Suppressor macrophage treated with lipopolysaccharide for 4 hours (primary cell): ENCODE data around the gene CTNNBL1.
"Not testable (repeated sequence)": the region's sequence is repeated elsewhere in the genome, so short reads cannot be mapped to it uniquely, and the experiment has no call there.

ENCODE experiments used
- DNase-seq: peaks from one replicate; pipeline ENCODE4 v3.0.0-alpha.2; 2020

CTNNBL1 gene

DNA sequence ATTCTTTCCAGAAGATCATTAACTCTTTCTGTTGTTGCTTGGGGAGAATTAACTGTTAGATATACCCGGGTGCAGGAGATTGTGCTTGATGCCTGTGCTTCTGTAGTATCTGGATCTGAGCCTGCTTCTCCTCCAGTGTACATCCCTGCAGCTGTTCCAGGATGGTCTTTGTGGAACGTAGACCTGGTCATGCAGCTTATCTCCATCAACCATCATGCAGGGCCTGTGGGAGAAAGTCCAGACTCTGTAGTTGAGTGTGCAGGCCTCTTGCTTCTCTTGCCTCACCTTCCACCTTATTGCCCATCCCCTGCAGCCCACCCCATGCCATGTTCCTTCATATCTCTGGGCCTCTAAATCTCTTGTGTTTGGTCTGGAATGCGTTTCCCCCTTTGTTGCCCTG is 133.8 kb downstream of the CTNNBL1 start:
- no peak for DNase-seq

DNA sequence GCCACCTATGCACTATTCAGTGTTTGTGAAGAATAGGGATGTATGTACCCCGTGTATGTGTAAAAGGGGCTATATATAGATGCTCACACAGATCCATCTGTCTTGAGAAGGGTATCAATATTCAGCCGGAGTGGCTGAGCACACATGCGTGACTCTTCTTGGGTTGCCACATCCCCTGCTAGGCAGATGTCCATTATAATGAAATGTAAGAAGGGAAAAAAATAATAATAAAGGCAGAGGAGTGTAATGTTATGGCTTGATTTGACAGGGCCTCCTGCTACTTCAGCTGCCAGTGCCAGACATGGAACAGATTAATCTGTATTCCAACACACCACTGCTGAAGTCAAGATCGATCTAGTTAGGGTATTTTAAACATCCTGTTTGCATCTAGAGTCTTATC is 134.9 kb downstream of the CTNNBL1 start:
- DNase-seq, result no peak

DNA sequence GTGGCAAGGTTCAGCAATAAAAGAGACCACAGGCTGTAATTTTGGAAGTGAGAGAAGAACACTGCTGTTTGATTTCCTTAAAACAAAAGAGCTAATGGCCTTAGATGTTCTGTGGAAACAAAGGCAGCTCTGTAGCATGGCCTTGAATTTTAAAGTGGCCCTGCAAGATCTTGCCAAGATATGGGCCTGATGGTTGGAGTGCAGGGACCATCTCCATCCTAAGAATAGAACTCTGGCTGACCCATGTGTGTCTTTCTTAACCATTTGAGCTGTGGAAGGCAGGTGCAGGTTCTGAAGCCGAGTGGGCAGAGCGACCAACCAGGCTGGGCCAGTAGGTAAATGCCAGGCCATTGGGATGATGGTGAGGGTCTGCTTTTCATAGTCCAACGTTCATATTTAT is 135.3 kb downstream of the CTNNBL1 start:
- DNase-seq, result no peak

DNA sequence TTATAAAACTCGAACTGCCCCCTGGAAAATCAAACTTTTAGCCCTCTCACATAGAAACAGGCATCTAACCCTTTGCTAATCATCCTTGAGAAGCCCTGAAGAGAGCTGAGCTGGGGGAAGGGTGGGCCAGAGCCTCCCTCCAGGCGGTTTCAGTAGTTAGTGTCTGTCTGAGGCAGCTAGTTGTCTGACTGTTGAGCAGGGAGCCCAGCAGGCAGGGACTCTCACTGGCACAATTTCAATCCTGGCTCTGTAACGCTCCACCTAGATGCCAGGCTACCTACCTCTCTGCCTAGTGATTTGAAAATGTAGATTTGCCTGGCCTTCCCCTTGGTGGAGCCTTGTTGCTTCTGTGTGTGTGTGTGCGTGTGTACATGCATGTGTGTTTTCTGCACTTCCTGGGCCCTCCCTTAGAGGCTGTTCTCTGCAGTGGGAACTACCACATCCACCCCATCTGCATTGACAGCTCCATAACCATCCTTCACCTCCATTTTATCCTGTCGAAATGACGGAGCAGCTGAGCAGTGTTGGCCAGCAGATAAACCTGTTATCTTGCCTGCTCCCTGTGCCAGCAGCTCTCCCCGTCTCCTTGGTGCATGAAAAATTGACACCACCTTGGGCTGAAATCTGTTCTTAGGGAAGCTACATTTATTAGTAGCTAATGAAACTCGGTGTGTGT is 139.5 kb downstream of the CTNNBL1 start:
- no peak for DNase-seq

DNA sequence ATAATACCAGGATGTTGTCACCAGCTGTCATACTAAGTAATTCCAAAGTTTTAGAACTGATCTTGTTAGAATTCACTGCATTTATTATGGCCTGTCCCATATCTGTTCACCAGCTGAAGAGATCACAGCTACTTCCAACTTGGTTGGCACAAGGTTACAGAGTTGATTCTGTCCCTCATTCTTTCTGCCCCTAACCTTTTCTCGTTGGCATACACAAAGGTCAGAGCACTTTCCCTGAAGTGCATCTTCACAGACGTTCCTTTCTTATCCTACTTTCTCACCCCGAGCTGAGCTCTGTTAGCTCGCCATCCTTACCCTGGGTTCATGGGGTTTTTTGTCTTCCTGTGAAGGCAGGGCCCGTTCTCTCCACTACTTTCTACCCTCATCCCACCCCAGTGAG is 143.1 kb downstream of the CTNNBL1 start:
- no peak for DNase-seq

DNA sequence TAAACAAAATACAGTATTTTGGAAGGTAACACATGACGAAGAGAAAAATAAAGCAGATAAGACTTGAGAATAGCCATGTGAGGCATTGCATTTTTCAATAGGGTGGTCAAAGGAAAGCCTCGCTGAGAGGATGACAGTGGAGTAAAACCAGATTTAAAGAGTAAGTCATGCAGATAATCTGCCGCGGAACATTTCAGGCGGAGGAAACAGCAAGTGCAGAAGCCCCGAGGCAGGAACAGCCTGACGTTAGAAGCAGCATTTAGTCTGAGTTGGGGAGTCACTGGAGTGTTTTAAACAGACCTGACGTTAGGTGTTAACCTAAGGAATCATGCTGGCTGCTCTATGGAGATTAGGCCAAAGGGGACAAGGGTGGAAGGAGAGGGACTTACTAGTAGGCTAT is 144.1 kb downstream of the CTNNBL1 start:
- no peak for DNase-seq

DNA sequence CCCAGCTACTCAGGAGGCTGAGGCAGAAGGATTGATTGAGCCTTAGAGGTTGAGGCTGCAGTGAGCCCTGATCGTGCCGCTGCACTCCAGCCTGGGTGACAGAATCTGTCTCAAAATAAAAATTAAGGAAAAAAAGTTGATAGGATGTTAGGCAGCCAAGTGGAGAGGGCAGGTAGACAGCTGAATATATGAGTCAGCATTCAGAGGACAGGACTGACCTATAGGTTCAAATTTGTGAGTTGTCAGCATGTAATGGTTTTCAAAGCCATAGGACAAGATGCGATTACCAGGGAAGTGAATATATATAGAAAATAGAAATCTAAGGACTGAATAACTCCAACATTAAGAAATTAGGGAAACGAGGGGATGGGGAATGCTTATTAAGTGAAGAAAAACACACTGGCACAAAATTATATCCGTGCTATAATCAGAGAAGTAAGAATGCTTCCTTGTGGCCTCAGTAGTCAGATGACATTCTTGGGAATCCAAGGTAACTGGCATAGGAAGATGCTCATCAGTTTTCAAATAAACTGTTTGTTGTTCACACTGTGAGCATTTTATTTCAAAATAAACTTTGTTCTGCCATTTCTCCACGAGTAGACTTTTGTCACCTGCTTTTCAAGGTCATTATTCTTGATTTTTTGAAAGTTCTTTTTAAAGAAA is 145.1 kb downstream of the CTNNBL1 start:
- DNase-seq, result no peak

DNA sequence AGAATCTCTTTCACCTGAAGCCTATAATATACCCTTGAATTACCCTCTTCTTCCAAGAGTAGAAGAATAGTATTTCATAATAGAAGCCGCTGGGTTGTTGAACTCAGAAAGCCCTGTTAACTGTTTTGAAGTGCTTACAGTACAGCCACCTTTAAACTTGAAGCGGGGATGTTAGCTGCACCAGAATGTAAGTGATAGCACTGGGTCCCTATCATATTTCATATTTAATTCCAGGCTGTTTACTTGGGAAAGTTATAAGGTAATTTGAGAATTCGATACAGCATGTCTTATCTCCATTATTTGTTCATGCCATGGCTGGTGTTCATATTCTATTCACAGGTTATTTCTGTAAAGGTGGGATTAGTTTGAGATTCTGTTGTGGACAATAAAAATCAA is 145.6 kb downstream of the CTNNBL1 start:
- no peak for DNase-seq

DNA sequence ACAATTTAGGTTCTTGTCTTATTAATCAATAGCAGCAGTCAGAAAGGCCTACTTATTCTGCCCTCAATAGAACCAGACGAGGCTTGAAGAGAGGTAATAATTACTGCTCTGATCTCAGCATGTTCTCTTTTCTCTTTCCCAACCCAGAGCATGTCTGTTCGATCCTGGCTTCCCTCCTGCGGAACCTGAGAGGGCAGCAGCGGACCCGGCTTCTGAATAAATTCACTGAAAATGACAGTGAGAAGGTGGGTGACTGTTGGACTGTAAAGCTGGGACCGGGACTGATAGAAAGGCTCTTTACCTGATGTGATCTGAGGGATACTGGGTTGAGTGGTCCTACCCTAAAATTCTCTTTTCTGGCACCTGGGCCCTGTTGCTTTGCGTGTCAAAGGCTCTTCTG is 146.1 kb downstream of the CTNNBL1 start:
- no peak for DNase-seq

DNA sequence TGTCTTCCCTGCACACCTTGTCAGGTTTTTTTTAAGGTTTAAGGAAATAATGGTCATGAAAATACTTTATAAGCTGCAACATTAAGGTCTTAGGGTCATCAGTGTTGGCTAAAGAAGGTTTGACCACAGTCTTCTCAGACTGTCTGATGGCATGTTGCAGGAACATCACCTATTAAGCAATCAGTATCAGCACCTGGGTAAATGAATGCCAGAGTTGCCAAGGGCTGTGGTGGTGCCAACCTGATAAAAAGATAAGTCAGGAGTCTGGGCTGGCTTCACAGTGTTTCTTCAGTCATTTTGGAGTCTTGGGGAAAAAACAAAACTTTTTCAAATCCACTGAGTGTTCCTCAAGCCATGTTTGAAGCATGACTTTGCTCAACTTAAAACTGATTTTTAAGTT is 147.6 kb downstream of the CTNNBL1 start:
- DNase-seq, result no peak

DNA sequence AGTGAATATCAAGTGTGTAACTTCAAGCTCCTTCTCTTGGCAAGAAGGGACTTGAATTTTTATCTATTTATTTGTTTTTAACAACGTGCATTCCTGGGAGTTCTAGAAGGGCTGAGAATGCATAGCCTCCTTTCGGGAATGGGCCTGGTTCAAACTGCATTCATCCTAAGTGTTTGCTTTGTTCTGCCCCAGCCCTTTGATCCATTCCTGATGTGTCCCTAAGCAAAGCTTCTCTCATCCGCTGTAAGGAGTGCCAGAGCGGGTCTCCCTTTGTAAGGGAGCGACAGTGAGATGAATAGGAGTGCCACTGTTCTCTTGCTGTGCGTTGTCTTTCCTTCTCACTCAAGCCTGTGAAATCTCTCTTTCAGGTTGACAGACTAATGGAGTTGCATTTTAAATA is 148.1 kb downstream of the CTNNBL1 start:
- no peak for DNase-seq

DNA sequence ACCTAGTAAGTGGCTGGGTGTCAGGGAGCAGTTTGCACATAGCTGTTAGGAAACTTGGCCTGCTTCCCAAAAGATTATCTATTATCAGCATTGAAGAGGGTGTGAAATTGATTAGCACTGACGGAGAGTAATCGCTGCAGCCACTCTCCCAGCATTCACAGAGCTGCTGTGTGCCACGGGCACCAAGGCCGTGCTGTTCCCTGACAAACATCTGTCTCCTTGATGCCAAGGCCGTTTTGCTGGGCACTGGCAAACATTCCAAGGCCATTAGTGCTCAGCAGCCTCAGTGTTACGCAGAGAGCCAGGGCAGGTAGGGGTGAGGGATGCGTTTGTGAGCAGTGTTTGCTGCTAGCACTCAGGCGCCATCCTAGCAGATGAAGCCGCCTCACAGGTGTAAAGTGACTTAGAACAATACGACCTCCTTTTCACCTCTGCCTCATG is 151.4 kb downstream of the CTNNBL1 start:
- DNase-seq, result no peak

DNA sequence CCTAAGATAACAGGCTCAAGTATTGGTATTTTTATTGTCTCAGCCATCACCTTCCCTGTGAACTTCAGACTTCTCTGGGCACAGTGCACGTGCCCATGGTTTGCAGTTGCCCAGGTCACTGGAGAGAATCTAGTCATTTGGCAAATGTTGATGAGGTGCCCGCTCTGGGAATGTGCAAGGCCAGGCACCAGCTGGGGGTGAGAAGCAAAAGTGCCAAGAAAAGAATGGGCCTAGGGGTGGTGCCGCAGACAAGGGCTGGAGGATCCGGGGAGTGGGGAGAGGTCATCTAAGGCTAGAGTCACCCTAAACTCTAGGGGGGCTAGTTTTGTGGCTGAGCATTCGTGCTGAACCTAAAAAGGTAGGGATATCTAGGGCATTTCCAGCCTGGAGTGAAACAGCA is 152.0 kb downstream of the CTNNBL1 start:
- no peak for DNase-seq

DNA sequence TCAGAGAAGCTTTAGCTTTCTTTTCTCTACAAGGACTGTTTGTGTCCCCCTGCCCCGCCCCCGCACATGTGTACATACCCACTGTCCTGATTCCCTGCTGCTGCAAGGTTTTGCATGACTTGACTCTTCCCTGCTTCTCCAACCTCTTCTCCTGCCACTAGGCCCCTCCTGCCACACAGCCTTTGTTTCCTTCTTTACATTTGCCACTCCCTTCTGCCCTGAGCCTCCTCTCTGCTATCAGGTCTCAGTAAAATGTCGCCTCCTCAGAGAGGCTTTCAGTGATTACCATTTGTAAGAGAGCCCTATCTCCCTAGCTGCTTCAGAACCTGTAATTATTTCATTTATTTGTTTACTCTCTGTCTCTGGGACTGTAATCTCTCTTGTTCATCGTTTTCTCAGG is 152.7 kb downstream of the CTNNBL1 start:
- DNase-seq, result no peak

DNA sequence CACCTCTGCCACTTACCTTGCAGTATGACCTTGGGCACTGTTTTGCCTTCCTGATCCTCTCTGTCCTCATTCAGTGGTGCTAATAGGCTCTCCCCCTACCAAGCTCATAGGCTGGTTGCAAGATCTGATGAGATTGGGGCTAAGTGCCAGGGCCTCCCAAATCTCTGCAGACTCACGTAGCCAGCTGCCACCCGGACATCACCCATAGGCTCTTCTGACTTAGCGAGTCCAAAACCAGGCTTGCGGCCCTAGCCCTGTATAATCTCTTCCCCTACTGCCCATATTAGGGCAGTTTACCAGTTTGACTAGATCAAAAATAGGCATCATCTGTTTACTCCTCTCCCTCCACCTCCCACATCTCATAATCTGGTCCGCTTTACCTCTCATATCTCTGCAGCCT is 154.9 kb downstream of the CTNNBL1 start:
- no peak for DNase-seq

DNA sequence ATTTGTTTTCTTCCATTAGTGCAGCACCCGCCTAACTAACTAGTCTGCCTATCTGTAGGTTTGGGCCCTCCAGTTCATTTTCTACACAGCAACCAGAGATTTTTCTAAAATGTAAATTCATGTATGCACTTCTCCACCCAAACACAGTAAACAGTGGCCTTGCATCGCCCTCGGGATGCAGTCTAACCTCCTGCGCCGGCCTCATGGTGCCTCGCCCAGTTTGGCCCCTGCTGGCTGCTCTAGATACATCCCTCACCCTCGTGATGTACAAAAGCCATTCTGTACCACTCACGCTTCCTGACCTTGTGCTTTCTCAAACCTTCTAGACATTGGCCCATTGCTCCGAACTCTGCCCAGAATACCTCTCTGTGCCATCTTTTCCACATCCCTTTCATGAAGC is 155.3 kb downstream of the CTNNBL1 start:
- no peak for DNase-seq

DNA sequence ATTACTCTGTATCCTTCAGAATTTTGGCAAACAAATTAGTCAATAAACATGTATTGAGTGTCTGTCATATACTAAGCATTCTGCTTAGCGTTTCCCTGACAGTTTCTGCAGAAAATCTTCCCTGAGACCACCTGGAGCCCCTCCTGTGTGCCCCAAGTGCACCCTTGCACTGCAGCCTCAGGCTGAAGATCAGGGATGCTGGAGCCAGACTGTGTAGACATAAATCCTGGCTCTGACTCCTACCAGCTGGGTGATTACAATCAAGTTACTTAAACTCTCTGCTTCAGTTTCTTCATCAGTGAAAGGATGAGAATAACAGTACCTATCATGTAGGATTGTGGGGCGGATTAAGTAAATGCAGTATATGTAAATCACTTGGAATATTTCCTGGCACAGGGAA is 155.7 kb downstream of the CTNNBL1 start:
- no peak for DNase-seq

DNA sequence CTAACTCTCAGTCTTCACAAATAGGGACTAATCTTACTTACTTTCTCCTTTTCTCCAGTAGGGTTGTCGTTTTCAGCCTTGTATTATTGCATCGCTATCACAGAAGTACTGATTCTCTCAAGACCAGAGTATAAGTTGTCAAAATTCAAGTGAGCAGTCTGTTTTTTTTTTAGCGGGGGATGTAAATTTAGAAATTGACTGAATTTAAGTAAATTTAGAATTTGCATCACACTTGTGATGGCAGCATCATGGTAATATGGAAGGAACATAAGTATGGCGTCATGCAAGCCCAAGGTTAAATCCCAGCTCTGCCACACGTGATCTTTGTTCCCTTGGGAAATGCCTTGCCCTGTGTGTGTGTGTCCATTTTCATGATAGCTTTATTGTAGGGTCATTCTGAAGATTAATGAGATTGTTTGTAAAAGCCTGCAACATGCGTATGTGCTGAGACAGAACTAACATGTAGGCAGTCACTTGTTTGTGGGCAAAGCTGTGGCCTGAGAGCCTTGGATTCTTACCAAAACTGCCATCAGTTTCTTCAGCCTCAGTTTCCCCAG is 156.3 kb downstream of the CTNNBL1 start:
- DNase-seq, result no peak

DNA sequence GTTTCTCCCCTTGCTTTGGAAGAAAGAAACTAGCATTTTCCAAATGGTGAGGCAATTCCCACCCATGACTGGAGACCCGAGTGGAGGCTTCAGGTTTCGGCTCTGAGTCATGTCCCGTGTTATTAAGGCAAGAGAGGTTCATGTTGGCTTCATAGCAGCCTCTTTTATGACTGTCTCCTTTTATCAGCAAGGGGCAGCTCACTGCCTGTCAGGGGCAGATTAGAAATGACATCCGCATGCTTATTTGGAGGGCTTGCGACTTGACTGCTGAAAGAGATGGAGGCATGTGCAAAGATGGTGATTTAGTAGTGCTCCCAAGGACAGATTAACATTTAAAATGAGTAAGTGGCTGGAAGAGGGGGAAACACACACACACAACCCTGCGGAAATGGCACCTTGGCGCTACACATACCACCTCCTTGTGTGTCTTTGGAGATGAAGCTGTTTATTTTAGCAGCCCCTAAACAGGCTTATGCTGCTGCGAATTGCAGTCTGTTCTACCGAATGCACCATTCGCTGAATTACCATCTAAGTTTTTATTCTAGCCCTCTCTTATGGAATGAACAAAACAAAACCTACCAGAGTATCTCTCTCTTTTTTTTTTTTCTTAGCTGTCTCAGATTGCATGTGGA is 157.0 kb downstream of the CTNNBL1 start:
- DNase-seq, result no peak

DNA sequence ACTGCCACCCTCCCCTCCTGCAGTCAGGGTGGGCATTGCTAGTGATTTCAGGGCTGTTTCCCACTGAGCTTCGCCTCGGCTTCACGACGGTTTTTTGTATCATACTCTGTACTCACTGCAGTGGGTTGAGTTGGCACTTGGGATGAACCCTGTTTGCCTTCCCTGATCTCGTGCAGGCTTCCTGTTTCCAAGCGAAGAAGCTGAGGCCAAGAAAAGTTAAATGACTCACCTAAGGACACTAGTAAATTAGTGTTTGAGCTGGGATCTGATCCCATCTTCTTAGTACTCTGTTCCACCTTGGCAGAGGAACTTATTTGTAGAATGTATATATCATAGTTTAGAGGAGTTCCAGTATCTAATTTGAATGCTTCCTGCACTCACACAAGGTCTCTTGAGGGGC is 158.8 kb downstream of the CTNNBL1 start:
- DNase-seq, result no peak

DNA sequence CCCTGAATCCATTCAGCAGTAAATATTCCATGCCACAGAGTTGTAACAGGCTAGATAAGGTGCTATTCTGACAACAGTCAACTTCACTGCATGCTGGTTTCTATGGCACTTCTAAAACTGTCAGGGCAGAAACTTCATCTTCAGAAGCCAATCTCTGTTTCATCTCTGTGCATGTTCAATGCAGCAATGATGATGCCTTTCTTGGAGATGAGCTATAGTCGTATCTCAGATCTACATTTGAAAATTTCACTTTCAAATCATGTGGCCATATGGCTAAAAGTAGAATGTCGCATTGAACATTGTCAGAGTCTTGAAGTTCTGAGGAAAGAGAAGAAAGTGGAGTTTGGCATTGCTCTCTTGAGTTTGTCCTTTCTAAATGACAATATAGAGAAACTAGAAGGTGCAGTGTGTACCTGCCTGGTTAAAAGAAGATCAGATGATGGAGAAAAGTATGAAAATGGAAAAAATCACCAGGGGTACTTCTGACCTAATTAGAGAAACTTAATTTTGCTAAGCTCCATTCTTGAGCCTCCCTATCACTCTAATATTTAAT is 160.1 kb downstream of the CTNNBL1 start:
- DNase-seq, result no peak

DNA sequence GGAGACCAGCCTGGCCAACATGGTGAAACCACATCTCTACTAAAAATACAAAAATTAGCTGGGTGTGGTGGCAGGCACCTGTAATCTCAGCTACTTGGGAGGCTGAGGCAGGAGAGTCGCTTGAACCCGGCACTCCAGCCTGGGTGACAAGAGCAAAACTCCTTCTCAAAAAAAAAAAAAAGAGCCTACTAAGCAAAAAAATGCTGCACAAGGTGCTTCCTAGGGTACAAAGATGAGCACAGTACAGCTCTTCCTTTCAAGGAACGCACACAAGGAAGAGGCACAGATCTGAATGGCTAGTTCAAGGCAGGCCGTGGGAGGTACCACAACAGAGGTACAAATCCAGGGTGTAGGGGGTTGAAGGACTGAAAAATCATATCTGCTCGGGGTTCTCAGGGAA is 162.2 kb downstream of the CTNNBL1 start:
- not testable (repeated sequence) for DNase-seq

DNA sequence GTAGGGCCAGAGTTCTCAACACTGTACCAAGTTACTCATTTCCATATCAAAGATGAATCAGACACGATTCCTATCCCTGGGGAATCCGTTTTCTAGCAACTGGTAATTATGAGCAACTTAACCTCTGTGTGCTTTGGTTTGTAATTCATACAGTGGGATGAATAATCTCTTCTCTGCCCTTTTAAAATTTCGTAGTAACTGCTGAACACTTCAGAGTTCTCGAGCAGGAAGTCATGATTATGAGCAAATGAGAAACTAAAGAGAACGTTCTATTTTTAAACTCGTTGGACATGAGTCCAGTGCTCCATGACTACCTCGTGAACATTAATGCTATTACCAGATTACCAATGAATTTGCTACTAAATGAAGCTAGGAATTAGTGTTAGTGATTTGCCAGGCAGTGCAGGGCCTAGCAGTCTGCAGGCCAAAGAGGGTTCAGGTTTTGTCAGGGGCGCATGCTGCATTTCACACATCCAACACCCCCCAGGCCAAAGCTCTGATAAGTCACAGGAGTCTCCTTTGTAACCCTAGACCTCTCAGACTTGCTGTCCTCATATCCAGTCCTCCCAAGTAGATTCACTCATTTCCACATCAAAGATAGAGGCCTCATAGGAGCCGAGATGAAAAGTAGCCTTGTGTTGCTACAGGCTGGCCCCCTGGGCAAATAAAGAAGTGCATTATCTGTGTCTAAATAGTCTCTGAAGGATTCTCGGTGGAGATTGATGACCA is 163.3 kb downstream of the CTNNBL1 start:
- peak; percentile 23 for DNase-seq
